RWPE1 (cell line): ENCODE data around the gene EPHB1.

ENCODE experiments used
- CTCF ChIA-PET: fragments of 350-600 bp; sonication (Branson Sonifier 250); formaldehyde crosslinking; extraction: SDS; loops from one replicate; lab custom pipeline; 2021; lab: Yijun Ruan, JAX
- POLR2A ChIA-PET: fragments of 400-600 bp; formaldehyde crosslinking; extraction: SDS; loops from one replicate; lab custom pipeline; 2020; ENCODE audit warnings: antibody characterized with exemption; ENCODE audit not compliant: low non-redundant PET; lab: Yijun Ruan, JAX
- DNase-seq: peaks from one replicate; pipeline ENCODE4 v3.0.0; 2012; ENCODE audit warnings: low spot score
- H3K27ac ChIP-seq: fragments of 450-650 bp; 2 replicates; pipeline ENCODE4 v1.5.1; 2017
- TF ChIP-seq, protein P1 (sequence below): fragments of 450-650 bp; conservative IDR thresholded peaks from 2 replicates; pipeline ENCODE4 v1.5.1; 2017; ENCODE audit warnings: low read depth, mild to moderate bottlenecking

EPHB1 gene

DNA sequence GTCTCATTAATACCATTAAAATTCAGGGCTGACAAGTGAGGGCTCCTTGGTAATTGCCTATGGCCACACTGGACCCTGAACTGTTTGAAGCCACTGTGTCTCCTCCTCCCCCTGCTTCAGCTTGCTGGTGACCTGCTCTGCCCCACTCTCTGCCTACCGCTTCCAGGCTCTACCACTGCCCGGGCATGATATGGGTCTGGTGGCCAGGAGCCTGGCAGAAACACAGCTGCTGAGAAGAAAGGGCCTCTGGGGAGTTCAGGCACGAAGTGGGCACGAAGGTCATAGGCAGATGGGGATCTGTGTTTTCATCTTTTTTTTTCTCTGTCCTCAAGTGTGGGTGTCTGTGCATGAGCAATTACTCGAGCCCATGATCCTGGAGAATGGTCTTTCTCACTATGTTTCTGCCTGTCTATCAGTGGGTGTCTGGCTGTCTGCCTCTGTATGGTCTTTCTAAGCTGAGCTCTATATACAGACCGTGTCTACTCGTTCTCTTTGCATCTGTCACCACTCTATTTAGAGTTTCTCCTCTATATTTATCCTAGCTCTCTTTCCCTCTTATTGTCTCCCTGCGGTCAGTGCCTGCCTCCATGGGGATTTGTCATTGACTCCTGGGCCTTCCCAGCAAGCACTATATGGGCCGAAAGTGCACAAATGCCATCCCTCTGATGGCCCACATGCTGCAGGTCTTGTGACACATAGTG, 42.1 kb upstream of the EPHB1 start:
- TF ChIP-seq, protein P1, sequence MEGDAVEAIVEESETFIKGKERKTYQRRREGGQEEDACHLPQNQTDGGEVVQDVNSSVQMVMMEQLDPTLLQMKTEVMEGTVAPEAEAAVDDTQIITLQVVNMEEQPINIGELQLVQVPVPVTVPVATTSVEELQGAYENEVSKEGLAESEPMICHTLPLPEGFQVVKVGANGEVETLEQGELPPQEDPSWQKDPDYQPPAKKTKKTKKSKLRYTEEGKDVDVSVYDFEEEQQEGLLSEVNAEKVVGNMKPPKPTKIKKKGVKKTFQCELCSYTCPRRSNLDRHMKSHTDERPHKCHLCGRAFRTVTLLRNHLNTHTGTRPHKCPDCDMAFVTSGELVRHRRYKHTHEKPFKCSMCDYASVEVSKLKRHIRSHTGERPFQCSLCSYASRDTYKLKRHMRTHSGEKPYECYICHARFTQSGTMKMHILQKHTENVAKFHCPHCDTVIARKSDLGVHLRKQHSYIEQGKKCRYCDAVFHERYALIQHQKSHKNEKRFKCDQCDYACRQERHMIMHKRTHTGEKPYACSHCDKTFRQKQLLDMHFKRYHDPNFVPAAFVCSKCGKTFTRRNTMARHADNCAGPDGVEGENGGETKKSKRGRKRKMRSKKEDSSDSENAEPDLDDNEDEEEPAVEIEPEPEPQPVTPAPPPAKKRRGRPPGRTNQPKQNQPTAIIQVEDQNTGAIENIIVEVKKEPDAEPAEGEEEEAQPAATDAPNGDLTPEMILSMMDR = no peak
- ChIA-PET POLR2A (no interaction called here), CTCF (interaction anchor here (1.4 kb wide), 1 partner anchor 152 kb away, joined by 5 read pairs; no protein-coding TSS in a partner anchor)
- no peak overlapping the region for H3K27ac ChIP-seq
- no peak for DNase-seq

GRCh38 chr3:134753999-134754742, 40.9 kb upstream of the EPHB1 start:
- no peak overlapping the region for H3K27ac ChIP-seq
- TF ChIP-seq, protein P1 = no peak
- no peak for DNase-seq
- CTCF ChIA-PET = interaction anchor here (0.6 to 1.8 kb wide), 3 partner anchors 16 to 1369 kb away, joined by 3 to 18 read pairs (median 4); no protein-coding TSS in a partner anchor
- POLR2A ChIA-PET = no interaction called here

GRCh38 chr3:134754768-134755559, 40.1 kb upstream of the EPHB1 start:
- H3K27ac ChIP-seq = no peak overlapping the region
- peak; percentile 22 for DNase-seq
- CTCF ChIA-PET = interaction anchor here (0.5 to 1.8 kb wide), 7 partner anchors 15 to 1054 kb away, joined by 3 to 18 read pairs (median 4); no protein-coding TSS in a partner anchor
- POLR2A ChIA-PET = no interaction called here
- TF ChIP-seq, protein P1 = peak; percentile 27; the same call in 1 of the 2 replicates

- H3K27ac ChIP-seq = no peak overlapping the region
- TF ChIP-seq, protein P1 = no peak
- POLR2A ChIA-PET = no interaction called here
- CTCF ChIA-PET = interaction anchor here (0.5 to 1.8 kb wide), 4 partner anchors 39 to 1053 kb away, joined by 3 to 18 read pairs (median 4); no protein-coding TSS in a partner anchor
- DNase-seq = no peak
Measured at GRCh38 chr3:134755821-134756220, 39.2 kb upstream of the EPHB1 start.

- H3K27ac ChIP-seq = no peak overlapping the region
- TF ChIP-seq, protein P1 = no peak
- POLR2A ChIA-PET = no interaction called here
- no peak for DNase-seq
- CTCF ChIA-PET = no interaction called here
Measured at GRCh38 chr3:134757549-134758069, 37.5 kb upstream of the EPHB1 start.

GRCh38 chr3:134761213-134761612, 33.8 kb upstream of the EPHB1 start:
- CTCF ChIA-PET = interaction anchor here (0.8 kb wide), 1 partner anchor 33 kb away, joined by 4 read pairs; no protein-coding TSS in a partner anchor
- H3K27ac ChIP-seq = no peak overlapping the region
- POLR2A ChIA-PET = no interaction called here
- DNase-seq = no peak
- TF ChIP-seq, protein P1 = no peak
